Measurements from ENCODE around the gene NBAS.

DNA sequence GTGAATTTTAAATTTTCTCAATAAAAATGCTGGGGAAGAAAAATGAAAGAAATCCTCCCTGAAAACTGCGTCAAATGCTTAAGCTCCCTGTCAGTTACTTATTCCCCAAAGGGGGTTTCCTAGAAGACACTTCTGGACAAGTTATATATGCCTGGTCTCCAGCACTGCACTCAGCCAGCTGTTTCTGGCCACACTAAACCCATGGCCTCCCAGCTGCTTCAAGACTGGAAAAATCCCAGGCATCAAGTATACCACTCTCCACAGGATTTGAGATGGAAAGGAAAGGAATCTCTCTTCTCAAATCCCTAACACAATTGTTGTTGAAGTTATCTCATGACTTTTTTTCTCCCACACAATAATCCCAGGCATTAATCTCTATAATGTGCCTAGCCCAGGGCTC is 245.7 kb downstream of the NBAS start:
- TF ChIP-seq, protein P1, sequence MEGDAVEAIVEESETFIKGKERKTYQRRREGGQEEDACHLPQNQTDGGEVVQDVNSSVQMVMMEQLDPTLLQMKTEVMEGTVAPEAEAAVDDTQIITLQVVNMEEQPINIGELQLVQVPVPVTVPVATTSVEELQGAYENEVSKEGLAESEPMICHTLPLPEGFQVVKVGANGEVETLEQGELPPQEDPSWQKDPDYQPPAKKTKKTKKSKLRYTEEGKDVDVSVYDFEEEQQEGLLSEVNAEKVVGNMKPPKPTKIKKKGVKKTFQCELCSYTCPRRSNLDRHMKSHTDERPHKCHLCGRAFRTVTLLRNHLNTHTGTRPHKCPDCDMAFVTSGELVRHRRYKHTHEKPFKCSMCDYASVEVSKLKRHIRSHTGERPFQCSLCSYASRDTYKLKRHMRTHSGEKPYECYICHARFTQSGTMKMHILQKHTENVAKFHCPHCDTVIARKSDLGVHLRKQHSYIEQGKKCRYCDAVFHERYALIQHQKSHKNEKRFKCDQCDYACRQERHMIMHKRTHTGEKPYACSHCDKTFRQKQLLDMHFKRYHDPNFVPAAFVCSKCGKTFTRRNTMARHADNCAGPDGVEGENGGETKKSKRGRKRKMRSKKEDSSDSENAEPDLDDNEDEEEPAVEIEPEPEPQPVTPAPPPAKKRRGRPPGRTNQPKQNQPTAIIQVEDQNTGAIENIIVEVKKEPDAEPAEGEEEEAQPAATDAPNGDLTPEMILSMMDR (IDR thresholded peaks at IDR 0.05; ENCODE audit: insufficient read depth, low read length, poor library complexity, severe bottlenecking): no peak
- TF ChIP-seq EZH2phosphoT487 (conservative IDR thresholded peaks at IDR 0.05; ENCODE audit: low read length): no peak

All from SU-DHL-6 (cell line).